Heart right ventricle (tissue), 16 donors: ENCODE results near the gene MAD2L2. TPM values are rescaled to one million over a fixed set of nuclear protein-coding genes. Genes with fewer than 3 reads are reported as not detected.

Experiments
- ATAC-seq, 8 donors: fragments of 200-7000 bp; cut with Tn5 transposase; one replicate each; pipeline ENCODE4 v1.9.1; 2020; ENCODE audit warnings: mild to moderate bottlenecking in 8 of 8, moderate library complexity in 8 of 8, moderate number of reproducible peaks in 1 of 8
- DNase-seq, 2 donors: peaks; one replicate each; pipeline ENCODE4 v3.0.0-alpha.2; 2020
- H3K27ac ChIP-seq, 10 donors: fragments of 200-600 bp; sonication (generic) in 2 of 10; one replicate each; pipeline versions ENCODE4 v1.5.0 to v1.8.0; 2020 to 2022; ENCODE audit warnings: mild to moderate bottlenecking in 3 of 10
- H3K27me3 ChIP-seq, 7 donors: fragments of 200-600 bp; one replicate each; pipeline ENCODE4 v1.8.0; 2021 to 2022; ENCODE audit warnings: mild to moderate bottlenecking in 2 of 7
- H3K36me3 ChIP-seq, 9 donors: fragments of 200-600 bp; sonication (generic) in 1 of 9; one replicate each; pipeline versions ENCODE4 v1.5.0 to v1.8.0; 2020 to 2022; ENCODE audit warnings: mild to moderate bottlenecking in 2 of 9
- H3K4me1 ChIP-seq, 9 donors: fragments of 200-600 bp; sonication (generic) in 1 of 9; one replicate each; pipeline versions ENCODE4 v1.5.0 to v1.8.0; 2020 to 2022; ENCODE audit warnings: mild to moderate bottlenecking in 4 of 9
- H3K4me3 ChIP-seq, 10 donors: fragments of 200-600 bp; sonication (generic) in 2 of 10; one replicate each; pipeline versions ENCODE4 v1.5.0 to v1.8.0; 2020 to 2022; ENCODE audit warnings: mild to moderate bottlenecking in 7 of 10, moderate library complexity in 2 of 10
- H3K9me3 ChIP-seq, 11 donors: fragments of 200-600 bp in 10 of 11; sonication (generic) in 2 of 11; one replicate each; pipeline versions ENCODE4 v1.5.0 to v1.8.0; 2013 to 2022; ENCODE audit warnings: mild to moderate bottlenecking in 2 of 11, control low read depth in 1 of 11, moderate library complexity in 1 of 11
- CTCF ChIP-seq, 9 donors: fragments of 200-600 bp; sonication (generic) in 2 of 9; IDR thresholded peaks; one replicate each; pipeline versions ENCODE4 v1.5.0 to v1.8.0; 2021 to 2022; ENCODE audit warnings: antibody characterized with exemption in 9 of 9, mild to moderate bottlenecking in 5 of 9, moderate library complexity in 1 of 9
- WGBS, 2 donors: extraction: QIAGEN DNeasy Blood & Tissue Kit; methylation state at CpG; one replicate each; pipeline ENCODE4 v1.1.7; 2013; ENCODE audit warnings: inconsistent platforms in 1 of 2; 5-methylcytosine and 5-hydroxymethylcytosine counted together
- intact Hi-C, 10 donors: fragments of 100-400 bp; cut with DNase I; formaldehyde crosslinking; loops; one replicate each; pipeline versions ENCODE4 v1.11.1 to v1.14.2; 2022
- polyA plus RNA-seq, 2 donors: library from polyadenylated mRNA; stranded (reverse); fragments of 200-250 nt; gene quantifications; one replicate each; pipeline ENCODE4 v1.2.3, GENCODE V29; 2013
- total RNA-seq, 10 donors: library from RNA; stranded (reverse); fragmentation: NEBNext Ultra II Directional in 3 of 10; extraction: Animal tissue kit (Norgen Biotek cat#: 25700) in 3 of 10; gene quantifications; one replicate each; pipeline versions ENCODE4 v1.2.1 to v1.2.4, GENCODE V29; 2021 to 2023
- donor health status: Arrhythmogenic right ventricular cardiomyopathy.
- donor health status: ischemic (EF 13 %, LVEDD 7.1; RV severe dilation, severe dysfunction).
- donor health status: healthy with polysubstance abuse.
- donor health status: DM: no; HTN: yes; CAD: no.
- donor health status: DM: no; HTN: no; CAD: no.
- donor health status: ischemic (EF 25% LVEDD 6.9; RV normal size, moderate dysfunction).
- donor health status: ischemic (EF 25% LVEDD 5.7; RV mildly dilated, moderate dysfunction).
- donor health status: healthy.
- donor health status: DM: yes; HTN: yes; CAD: no.
- donor health status: Ischemic cardiomyopathy.
- donor health status: ischemic (EF 35%, LVEDD 5.7; RV mildly dilated, moderate dysfunction).
- donor health status: nonischemic (EF 11% LVEDD 7.7; RV severe dilation, severe dysfunction).
- donor health status: DM: yes; HTN: yes; CAD: no.
- donor health status: PGD.
- donor health status: ischemic (EF 29% LVEDD 5.4; RV normal size, mild dysfunction).
- donor health status: nonischemic (EF 23%, LVEDD 6.1; RV moderate dilation, normal function).

Gene MAD2L2
- total and polyA plus RNA-seq, 12 donors: 10.9 to 59.0 (median 17.0) TPM

DNA sequence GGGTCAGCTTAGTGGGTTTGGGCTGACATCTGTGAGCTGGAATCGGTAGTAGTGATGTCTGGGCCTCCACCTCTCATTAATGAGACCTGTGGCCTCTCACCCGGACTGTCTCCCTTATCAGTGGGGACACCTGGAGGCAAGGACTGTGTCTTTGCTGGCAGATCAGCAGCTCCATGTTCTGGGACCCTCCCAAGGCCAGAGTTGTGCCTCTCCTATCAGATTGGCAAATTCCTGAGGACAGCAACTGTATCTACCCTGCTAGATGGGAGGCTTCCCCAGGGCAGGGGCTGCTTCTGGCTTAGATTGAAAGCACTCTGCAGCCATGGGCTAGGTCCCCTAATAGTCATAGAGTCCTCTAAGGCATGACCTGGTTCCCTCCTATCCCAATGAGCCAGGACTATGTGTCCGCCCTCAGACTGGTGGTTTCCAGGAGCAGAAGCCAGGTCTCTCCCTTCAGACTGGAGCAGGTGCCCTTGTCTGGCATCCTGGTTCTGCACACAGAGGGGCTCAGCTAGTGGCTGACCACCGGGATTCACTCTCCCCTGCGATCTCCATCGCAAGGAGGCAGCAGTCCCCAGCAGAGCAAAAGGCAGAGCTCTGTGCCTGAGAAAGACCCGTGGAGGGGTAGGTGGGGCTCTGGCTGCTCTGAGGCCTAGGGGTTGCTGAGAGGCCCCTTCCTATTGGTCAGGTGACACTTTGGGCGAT lies 16.4 kb upstream of the MAD2L2 start:
- Histone ChIP-seq H3K4me3 (no peak overlapping the region), H3K27me3 (peaks cover under 1 to 97% (median 84%) of the 10 kb centered on the region in 7 donors), H3K4me1 (peaks cover 0 to 18% (median 14%) of the 10 kb centered on the region in 9 donors), H3K27ac (no peak overlapping the region), H3K36me3 (no peaks in the 10 kb centered on the region), H3K9me3 (no peaks in the 10 kb centered on the region)
- ATAC-seq (no peak), DNase-seq (no peak)
- intact Hi-C loops: no loop called here
- no peak for TF ChIP-seq CTCF (IDR thresholded peaks at IDR 0.05)
- WGBS, 2 donors: 65 to 68% methylated on average over 8 of the region's 8 CpGs

GRCh38 chr1:11695861-11696260 lies 14.9 kb upstream of the MAD2L2 start:
- no peak for DNase-seq
- Histone ChIP-seq H3K4me3 (no peak overlapping the region), H3K27me3 (peaks cover 16 to 97% (median 84%) of the 10 kb centered on the region in 7 donors)

GRCh38 chr1:11693917-11694316 lies 13.0 kb upstream of the MAD2L2 start:
- ATAC-seq (no peak), DNase-seq (no peak)
- Histone ChIP-seq H3K9me3 (no peaks in the 10 kb centered on the region), H3K36me3 (no peaks in the 10 kb centered on the region), H3K27me3 (peaks cover 23 to 97% (median 84%) of the 10 kb centered on the region in 7 donors), H3K4me1 (peaks cover 0 to 29% (median 10%) of the 10 kb centered on the region in 9 donors), H3K4me3 (no peak overlapping the region), H3K27ac (no peak overlapping the region)
- WGBS, 2 donors: 40 to 43% methylated on average over 5 of the region's 5 CpGs
- intact Hi-C loops: no loop called here
- TF ChIP-seq CTCF (IDR thresholded peaks at IDR 0.05): no peak

More at GRCh38 chr1:11695861-11696260, 14.9 kb upstream of the MAD2L2 start:
- 87 to 96% methylated on average over 6 of the region's 6 CpGs for WGBS, 2 donors
- Histone ChIP-seq H3K4me1 (peaks cover 0 to 25% (median 10%) of the 10 kb centered on the region in 9 donors), H3K36me3 (no peaks in the 10 kb centered on the region), H3K9me3 (no peaks in the 10 kb centered on the region), H3K27ac (no peak overlapping the region)
- ATAC-seq: no peak
- no peak for TF ChIP-seq CTCF (IDR thresholded peaks at IDR 0.05)
- intact Hi-C loops: no loop called here

DNA sequence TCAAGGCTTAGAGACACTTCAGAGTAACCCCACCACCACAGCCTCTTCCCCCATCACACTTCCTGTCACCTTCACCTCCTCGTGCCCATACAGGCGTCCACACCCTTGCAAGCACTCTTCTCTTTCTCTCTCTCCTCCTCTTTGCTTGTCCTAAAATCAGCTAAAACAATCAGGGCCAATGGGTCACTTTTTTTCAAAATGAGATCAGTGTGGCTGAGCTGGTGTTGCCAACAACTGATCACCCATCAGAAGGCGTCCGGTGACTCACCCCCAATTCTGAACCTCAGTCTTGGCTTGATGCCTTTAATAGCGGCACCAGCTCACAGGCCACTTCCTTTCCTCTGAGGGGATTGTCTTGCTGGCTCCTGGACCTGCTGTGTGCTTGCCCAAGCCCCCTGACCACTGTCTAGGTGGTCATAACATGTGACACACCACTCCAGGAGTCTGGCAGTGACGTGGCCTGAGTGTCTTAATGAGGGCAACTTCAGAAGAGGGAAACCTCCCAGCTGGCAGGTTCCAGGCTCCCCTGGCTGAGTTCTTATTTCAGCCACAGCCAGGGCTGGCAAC lies 12.2 kb upstream of the MAD2L2 start:
- no peak for TF ChIP-seq CTCF (IDR thresholded peaks at IDR 0.05)
- peaks cover 0 to 29% (median 10%) of the 10 kb centered on the region in 9 donors for H3K4me1 ChIP-seq
- H3K36me3 ChIP-seq: no peaks in the 10 kb centered on the region
- peak in 2 of 8 donors; percentile 28 to 43 for ATAC-seq
- no peak overlapping the region for H3K4me3 ChIP-seq
- 19 to 29% methylated on average over 6 of the region's 6 CpGs for WGBS, 2 donors
- H3K27ac ChIP-seq: no peak overlapping the region
- intact Hi-C loops: no loop called here
- DNase-seq: no peak
- no peaks in the 10 kb centered on the region for H3K9me3 ChIP-seq
- H3K27me3 ChIP-seq: peaks cover 23 to 97% (median 86%) of the 10 kb centered on the region in 7 donors
